Endometrial microvascular endothelial cells (primary cell): Measurements from ENCODE around the gene KCNMA1. TPM values are rescaled to one million over a fixed set of nuclear protein-coding genes. Genes with fewer than 3 reads are reported as not detected.

Source experiments
- in situ Hi-C: cut with HindIII; loops from 2 replicates; pipeline ENCODE4 v1.10.0; 2017; ENCODE audit warnings: low sequenced_read_pairs, low pct_unique_long_range_greater_than_20kb; ENCODE audit errors: inconsistent ontology term
- total RNA-seq: library from RNA; depleted of rRNA; stranded (reverse); fragments of >200 nt; gene quantifications from one replicate; pipeline ENCODE4 v1.2.3, GENCODE V29; 2015; ENCODE audit errors: inconsistent ontology term

The KCNMA1 gene
- total RNA-seq, 1 donor from 2014 or later, result 0.09 TPM

GRCh38 chr10:77138541-77138940 lies 499.1 kb downstream of the KCNMA1 start:
- in situ Hi-C loops, result no loop called here

DNA sequence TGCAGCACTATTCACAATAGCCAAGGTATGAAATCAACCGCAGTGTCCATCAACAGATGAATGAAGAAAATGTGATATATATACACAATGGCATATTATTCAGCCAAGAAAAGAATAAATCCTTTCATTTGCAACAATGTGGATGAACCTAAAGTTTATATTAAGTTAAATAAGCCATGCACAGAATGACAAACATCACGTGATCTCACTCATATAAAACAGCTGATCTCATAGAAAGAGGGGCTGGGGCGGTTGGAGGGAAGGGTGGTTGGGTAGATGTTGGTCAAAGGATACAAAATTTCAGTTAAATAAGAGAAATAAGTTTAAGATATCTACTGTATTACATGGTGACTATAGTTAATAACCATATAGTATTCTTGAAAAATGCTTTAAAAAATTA lies 502.1 kb downstream of the KCNMA1 start:
- in situ Hi-C loops, result no loop called here

DNA sequence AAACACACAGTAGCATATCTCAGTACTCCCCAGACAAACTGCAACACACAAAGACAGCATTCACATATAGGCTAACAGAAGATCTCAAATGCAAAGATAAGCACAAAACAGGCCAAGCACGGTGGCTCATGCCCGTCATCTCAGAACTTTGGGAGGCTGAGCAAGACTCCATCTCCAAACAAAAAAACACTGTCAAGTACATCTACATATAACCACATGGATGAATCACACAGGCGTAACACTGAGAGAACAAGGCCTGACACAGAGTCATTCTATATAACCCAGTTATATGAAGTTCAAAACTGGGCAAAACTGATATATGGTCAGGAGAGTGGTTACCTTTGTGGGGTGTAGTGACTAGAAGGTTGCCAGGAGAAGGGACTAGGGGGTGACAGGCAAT lies 506.4 kb downstream of the KCNMA1 start:
- in situ Hi-C loops, result no loop called here

GRCh38 chr10:77127243-77127642 lies 510.4 kb downstream of the KCNMA1 start:
- in situ Hi-C loops, result no loop called here

DNA sequence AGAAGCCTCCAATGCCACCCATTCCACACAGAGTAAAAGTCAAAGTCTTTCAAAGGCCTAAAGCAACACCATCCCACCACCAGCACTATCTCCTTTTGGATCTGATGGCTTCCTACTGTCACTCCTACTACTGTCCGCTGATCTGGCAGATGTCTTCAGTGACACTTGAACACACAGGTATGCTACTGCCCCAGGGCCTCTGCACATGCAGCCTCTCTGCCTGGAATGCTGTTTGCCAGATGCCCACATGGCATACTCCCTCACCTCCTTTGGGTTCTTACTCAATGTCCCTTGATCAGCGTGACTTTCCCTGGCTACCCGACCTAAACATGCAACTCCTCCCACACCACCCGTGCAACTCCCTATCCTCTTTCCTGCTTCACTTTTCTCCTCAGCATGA lies 512.4 kb downstream of the KCNMA1 start:
- in situ Hi-C loops, result no loop called here

GRCh38 chr10:77123330-77123729 lies 514.3 kb downstream of the KCNMA1 start:
- in situ Hi-C loops, result no loop called here

DNA sequence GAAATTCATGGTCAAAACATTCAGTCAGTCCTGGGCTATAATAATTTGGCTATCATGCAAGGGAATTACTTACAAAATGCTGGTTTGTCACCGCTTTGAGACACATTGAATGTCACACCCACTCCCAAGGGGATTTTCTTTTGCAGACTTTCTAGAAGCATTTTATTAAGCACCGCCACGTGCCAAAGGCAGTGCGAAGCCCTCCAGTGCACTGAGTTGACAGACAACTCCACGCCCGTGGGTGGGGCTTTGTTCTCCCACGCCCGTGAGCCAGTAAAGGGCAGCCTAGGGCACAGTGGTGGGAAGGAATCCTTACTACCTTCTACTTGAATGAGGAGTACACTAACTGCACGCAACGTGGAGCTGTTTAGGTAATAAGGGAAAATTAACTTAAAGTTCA lies 515.8 kb downstream of the KCNMA1 start:
- in situ Hi-C loops, result no loop called here

- in situ Hi-C loops, result no loop called here
Observed at GRCh38 chr10:77120666-77121376, 516.8 kb downstream of the KCNMA1 start.

DNA sequence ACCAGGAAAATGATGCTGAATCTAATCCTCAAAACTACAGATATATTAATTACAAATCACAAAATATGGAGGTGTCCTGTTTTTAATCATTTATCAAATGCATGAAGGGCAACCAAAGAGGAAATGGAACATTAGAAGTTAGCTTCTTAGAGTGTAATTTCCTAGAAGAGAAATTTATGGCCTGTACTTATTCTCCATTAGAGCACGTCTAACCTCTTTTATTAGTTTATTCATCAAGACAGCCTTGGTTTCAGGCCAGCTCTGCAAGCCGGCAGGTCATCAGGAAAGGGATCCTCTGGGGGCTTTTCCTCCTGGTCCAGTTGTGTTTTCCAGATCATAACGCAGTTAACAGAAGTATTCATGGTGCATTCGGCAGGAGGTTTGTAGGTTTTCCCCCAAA lies 517.6 kb downstream of the KCNMA1 start:
- in situ Hi-C loops, result no loop called here

DNA sequence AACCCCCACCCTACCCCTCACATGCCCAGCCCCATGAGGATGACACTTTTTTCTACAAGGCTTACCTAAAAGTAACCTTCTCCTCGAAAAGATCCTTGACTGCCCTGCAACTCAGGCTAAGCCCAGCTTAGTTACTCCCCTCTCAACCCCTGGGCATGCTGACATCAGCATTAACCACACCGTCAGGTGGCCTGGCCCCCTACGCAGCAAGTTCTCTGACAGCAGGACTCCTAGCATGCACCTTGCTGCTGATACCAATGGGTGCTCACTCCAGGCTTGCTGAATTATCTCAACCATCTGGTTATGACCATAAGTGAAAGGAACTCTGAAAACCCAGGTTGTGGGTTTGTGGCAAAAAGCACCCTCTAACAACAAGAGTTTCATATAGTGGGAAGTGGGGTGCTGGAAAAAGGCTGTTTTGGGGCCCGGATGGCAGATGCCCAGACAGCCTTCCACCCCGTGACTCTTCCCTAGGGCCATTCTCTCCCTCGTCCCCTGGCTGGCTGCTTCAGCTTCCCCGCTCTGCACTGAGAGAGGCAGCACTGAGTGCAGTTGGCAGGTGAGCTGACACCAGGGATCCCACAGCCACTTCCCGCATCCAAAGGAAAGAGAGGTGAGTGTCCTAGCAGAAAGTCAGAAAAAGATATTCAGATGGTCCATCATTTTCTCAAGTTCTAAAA lies 518.9 kb downstream of the KCNMA1 start:
- in situ Hi-C loops, result no loop called here

DNA sequence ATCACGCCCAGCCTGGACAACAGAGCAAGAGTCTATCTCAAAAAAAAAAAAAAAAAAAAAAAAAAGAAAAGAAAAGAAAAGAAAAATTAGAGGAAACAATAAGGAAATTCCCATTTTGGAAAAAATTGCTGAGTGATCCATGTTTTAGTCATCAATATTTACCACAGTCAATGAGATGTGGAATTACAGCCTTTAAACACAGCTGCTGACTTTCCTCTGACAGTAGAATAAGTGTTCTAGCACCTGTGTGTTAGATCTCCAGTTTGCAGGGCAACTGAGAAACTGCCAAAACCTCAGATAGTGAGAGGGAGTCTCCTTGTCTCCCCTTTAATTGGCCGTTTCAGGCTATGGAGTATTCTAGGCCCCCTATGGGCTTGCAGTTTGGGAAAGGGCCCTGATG lies 520.1 kb downstream of the KCNMA1 start:
- in situ Hi-C loops, result no loop called here

DNA sequence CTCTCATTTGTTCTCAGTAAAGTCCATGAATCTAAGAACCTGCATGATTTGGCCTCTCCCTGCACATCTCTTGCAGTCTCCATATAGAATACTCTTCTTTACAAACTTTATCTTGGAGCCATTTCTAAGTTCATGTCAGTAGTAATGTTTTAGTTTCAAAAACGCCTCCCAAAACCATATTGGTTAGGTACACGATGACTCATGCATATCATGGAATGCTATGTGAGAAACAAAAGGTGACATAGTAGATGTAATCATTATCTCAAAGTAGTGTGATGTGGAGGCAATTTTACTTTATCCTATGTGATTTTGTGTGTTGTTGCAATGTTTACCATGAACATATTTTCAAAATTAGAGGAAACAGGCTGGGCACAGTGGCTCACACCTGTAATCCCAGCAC lies 520.7 kb downstream of the KCNMA1 start:
- in situ Hi-C loops, result no loop called here

- in situ Hi-C loops, result no loop called here
Observed at GRCh38 chr10:77114181-77114821, 523.3 kb downstream of the KCNMA1 start.

GRCh38 chr10:77111611-77112550 lies 525.7 kb downstream of the KCNMA1 start:
- in situ Hi-C loops, result no loop called here

GRCh38 chr10:77110757-77111156 lies 526.9 kb downstream of the KCNMA1 start:
- in situ Hi-C loops, result no loop called here

GRCh38 chr10:77109351-77109994 lies 528.1 kb downstream of the KCNMA1 start:
- in situ Hi-C loops, result no loop called here

DNA sequence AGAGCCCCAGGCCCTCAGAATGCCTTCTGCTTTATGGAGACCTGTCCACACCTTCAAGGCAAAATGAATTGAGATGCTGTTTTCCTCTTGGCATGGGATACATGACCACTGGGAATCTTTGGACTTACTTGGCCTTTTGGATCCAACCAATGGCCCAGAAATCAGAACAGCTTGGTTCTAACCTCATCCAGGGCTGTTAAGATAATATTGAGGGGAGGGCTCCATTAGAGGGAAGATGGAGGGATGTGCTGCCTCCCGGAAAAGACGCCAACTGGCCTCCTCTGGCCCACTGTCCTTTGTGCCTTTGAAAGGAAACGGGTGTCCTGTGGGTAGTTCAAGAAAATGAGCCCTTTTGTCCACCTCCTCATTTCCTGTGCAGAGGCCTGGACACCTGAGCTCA lies 530.9 kb downstream of the KCNMA1 start:
- in situ Hi-C loops, result no loop called here

DNA sequence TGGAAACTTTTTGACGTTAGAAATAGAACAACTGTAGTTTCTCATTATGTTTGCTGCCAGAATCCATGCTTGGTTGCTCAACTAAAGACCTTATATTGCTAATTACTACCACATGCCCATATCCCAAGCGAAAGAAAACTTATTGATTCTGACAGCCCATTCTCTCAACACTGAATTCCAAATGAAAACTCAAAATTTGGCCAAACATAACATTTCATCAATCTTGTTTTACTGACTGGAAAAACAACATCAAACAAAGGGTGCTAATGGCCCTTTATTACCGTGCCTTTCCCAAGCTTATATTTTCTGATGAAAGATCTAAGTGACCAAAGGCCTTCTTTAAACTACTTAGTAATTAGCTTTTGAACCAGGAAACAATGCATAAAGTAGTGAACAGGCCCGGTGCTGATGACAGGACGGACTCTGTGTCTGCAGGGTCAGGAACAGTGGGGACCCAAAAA lies 531.8 kb downstream of the KCNMA1 start:
- in situ Hi-C loops, result no loop called here
